ENCODE measurements around the gene SGCE. TPM values are rescaled to one million over a fixed set of nuclear protein-coding genes. Genes with fewer than 3 reads are reported as not detected.

The SGCE gene
- total and polyA plus RNA-seq, 10 of the 15 experiments (the other 5 are each of a cell fraction or from before 2014, with no cell fraction given): 30.5 to 80.1 (median 49.2) TPM

- Histone ChIP-seq H3K4me3 (no peak overlapping the region), H3K9me3 (replicated peaks; ENCODE audit: control insufficient read depth, insufficient read depth, low read length) (no peaks in the 10 kb centered on the region), H3K4me1 (ENCODE audit: control insufficient read depth, insufficient read depth, low read length) (no peaks in the 10 kb centered on the region), H3K4me2 (ENCODE audit: control insufficient read depth, insufficient read depth) (no peak overlapping the region), H2AFZ (ENCODE audit: control insufficient read depth, low read depth, low read length) (no peak overlapping the region), H3K9ac (ENCODE audit: control insufficient read depth, insufficient read depth, low read length) (no peak overlapping the region), H3K79me2 (ENCODE audit: control insufficient read depth, insufficient read depth, low read length) (no peaks in the 10 kb centered on the region), H4K20me1 (ENCODE audit: control insufficient read depth, insufficient read depth) (no peaks in the 10 kb centered on the region), H3K36me3 (ENCODE audit: control insufficient read depth in 2 of 2, insufficient read depth in 2 of 2, low read length in 1 of 2) (no peaks in the 10 kb centered on the region), H3K27me3 (replicated peaks in 1 of 2; ENCODE audit: control insufficient read depth in 2 of 2, insufficient read depth in 2 of 2, low read length in 1 of 2) (no peaks in the 10 kb centered on the region), H3K27ac (ENCODE audit: control insufficient read depth, insufficient read depth) (no peak overlapping the region)
- FAIRE-seq (no peak), ATAC-seq (no peak), DNase-seq (ENCODE audit: low read depth, low spot score) (no peak)
- SMC1A ChIA-PET (ENCODE audit: uncharacterized antibody, unreplicated experiment): no interaction called here
- WGBS (ENCODE audit: insufficient coverage, insufficient replicate concordance, low lambda C conversion rate, missing lambda C conversion rate): 11% methylated on average over 1 of the region's 1 CpG
- CTCF ChIA-PET: no interaction called here
- TF ChIP-seq ZSCAN29 (IDR thresholded peaks at IDR 0.05) (no peak), ATF3 (IDR thresholded peaks at IDR 0.05; ENCODE audit: borderline replicate concordance, extremely low read depth, low read depth, low read length) (no peak)
- RAD21 ChIA-PET (ENCODE audit: unreplicated experiment): no interaction called here
- BruUV-seq (replicated peaks): no TSS peak
- intact Hi-C loops (cut with micrococcal nuclease; ENCODE audit: unreplicated experiment): no loop called here
- in situ Hi-C loops (cut with MboI): no loop called here
- POLR2A ChIA-PET: no interaction called here
These were observed 45.6 kb upstream of the SGCE start for GRCh38 chr7:94701555-94701973.

- Histone ChIP-seq H3K27ac (ENCODE audit: control insufficient read depth, insufficient read depth) (no peak overlapping the region), H3K79me2 (ENCODE audit: control insufficient read depth, insufficient read depth, low read length) (no peaks in the 10 kb centered on the region), H3K4me1 (ENCODE audit: control insufficient read depth, insufficient read depth, low read length) (no peaks in the 10 kb centered on the region), H3K9ac (ENCODE audit: control insufficient read depth, insufficient read depth, low read length) (no peak overlapping the region), H2AFZ (ENCODE audit: control insufficient read depth, low read depth, low read length) (no peak overlapping the region), H4K20me1 (ENCODE audit: control insufficient read depth, insufficient read depth) (no peaks in the 10 kb centered on the region), H3K36me3 (ENCODE audit: control insufficient read depth in 2 of 2, insufficient read depth in 2 of 2, low read length in 1 of 2) (no peaks in the 10 kb centered on the region), H3K27me3 (replicated peaks in 1 of 2; ENCODE audit: control insufficient read depth in 2 of 2, insufficient read depth in 2 of 2, low read length in 1 of 2) (no peaks in the 10 kb centered on the region), H3K9me3 (replicated peaks; ENCODE audit: control insufficient read depth, insufficient read depth, low read length) (no peaks in the 10 kb centered on the region), H3K4me3 (no peak overlapping the region), H3K4me2 (ENCODE audit: control insufficient read depth, insufficient read depth) (no peak overlapping the region)
- in situ Hi-C loops (cut with MboI) (no loop called here), intact Hi-C loops (cut with micrococcal nuclease; ENCODE audit: unreplicated experiment) (no loop called here)
- DNase-seq (ENCODE audit: low read depth, low spot score): no peak
- ATAC-seq: no peak
- no peak for FAIRE-seq
- ChIA-PET RAD21 (ENCODE audit: unreplicated experiment) (no interaction called here), SMC1A (ENCODE audit: uncharacterized antibody, unreplicated experiment) (interaction anchor here (1.0 kb wide), 1 partner anchor 56 kb away, joined by 3 read pairs; no protein-coding TSS in a partner anchor), CTCF (no interaction called here), POLR2A (no interaction called here)
- BruUV-seq (replicated peaks): no TSS peak
- TF ChIP-seq SKIL (IDR thresholded peaks at IDR 0.05; ENCODE audit: low read depth, poor library complexity, severe bottlenecking): no peak
- no peak for TF ChIP-seq BHLHE40 (IDR thresholded peaks at IDR 0.05; ENCODE audit: borderline replicate concordance in 1 of 2, low read depth in 2 of 2, low read length in 1 of 2)
- no peak for TF ChIP-seq ZNF622 (IDR thresholded peaks at IDR 0.05)
- TF ChIP-seq WRNIP1 (IDR thresholded peaks at IDR 0.05; ENCODE audit: borderline replicate concordance, low read depth, low read length): no peak
These were observed 45.1 kb upstream of the SGCE start for GRCh38 chr7:94700926-94701554.

Measured in GM12878 (cell line).